Jurkat, Clone E6-1 (cell line): ENCODE results near the gene PNMA1.
"Not testable (repeated sequence)": the region's sequence is repeated elsewhere in the genome, so short reads cannot be mapped to it uniquely, and the experiment has no call there.

Source experiments
- DNase-seq: peaks from one replicate; pipeline ENCODE4 v3.0.0-alpha.2; 2011; ENCODE audit warnings: low read depth, low spot score
- H3K4me3 ChIP-seq: 2 replicates; pipeline ENCODE4 v1.5.1; 2011; ENCODE audit warnings: mild to moderate bottlenecking, low read length, control low read depth, moderate library complexity

PNMA1 gene

DNA sequence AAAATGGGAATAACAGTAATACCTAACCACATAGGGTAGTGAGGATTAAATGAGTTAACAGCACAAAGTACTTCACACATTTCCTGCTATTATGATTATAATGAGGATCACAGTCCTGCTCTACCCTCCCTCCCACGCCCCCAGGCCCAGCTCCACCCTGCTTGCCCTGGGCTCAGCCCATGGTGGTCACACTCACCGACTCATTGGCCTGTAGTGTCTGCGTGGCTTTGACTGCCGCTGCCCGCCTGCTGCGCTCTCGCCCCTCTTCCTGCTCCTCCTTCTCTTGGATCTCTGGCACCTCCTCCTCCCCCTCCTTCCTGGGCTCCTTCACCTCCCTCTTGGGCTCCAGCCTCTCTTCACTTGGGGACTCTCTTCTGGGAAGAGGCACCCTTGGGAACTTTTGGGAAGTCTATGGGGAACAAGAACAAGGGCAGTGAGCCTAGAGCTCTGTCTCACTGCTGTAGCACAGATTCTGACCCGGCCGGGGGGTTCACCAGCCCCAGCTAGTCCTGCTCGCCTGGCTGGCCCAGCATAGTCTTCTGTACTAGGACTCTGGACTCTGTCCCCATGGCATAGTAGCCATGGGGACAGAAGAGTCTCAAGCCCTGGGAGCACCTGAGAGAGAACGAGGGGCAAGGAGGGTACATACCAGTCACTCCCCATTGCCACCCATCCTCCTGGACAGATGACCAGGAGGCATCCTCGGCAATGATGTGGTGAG lies 7.1 kb upstream of the PNMA1 start:
- H3K4me3 ChIP-seq = no peak overlapping the region

DNA sequence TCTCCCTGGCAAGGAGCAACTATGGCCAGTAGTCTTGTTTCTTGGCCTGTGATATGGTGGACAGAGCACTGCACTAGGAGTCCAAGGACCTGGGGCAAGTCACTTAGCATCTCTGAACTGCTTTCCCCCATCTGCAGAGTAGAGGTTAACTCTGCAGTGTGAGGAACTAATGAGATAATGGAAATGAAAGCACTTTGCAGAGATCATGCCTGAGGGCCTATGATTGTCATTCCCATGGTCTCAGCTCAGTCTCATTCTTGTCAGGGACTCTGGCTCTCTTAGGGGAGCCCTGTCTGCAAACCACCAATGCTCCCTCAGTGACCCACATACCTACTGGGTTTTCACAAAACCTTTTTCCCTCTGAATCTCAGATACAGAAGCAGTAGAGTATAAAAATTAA lies 6.5 kb upstream of the PNMA1 start:
- H3K4me3 ChIP-seq = no peak overlapping the region
- no peak for DNase-seq

More for the DNA sequence above, 7.1 kb upstream of the PNMA1 start:
- no peak for DNase-seq

DNA sequence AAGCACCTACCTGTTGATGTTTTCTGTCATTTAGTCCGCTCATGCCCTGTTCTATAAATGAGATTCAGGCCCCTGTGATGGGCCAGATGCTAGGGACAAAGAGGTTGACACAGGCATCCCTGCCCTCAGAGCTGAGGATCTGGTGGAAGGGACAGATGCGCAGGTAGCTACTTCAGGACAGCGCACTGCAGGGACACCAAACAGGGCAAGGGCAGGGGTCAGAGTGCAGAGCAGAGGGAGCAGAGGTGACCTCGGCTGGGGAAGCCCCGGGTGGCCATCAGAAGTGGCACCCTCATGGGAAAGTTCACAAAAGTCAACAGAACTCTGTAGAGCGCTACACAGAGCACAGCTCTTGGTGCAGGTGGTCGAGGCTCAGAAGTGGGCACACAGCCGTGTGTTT lies 5.6 kb upstream of the PNMA1 start:
- no peak overlapping the region for H3K4me3 ChIP-seq
- no peak for DNase-seq

DNA sequence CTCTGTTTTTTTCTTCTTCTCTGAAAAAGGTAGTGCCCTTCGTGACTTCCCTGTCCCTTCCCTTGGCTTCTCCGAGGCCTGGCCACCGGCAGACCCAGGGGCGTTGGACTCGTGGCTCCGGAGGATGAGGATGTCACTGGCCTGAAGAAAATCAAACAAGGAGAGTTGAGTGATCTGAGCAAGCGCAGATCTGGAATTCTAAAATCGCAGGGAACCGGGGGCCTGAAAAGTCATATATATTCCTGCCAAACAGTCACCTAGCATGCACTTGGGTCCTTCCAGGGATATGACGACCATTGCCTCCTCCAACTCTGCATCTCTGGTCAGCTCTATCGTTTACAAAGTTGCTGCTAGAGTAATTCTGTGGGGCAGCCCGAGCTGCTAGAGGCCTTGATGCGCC lies 5.2 kb upstream of the PNMA1 start:
- DNase-seq = no peak
- no peak overlapping the region for H3K4me3 ChIP-seq

DNA sequence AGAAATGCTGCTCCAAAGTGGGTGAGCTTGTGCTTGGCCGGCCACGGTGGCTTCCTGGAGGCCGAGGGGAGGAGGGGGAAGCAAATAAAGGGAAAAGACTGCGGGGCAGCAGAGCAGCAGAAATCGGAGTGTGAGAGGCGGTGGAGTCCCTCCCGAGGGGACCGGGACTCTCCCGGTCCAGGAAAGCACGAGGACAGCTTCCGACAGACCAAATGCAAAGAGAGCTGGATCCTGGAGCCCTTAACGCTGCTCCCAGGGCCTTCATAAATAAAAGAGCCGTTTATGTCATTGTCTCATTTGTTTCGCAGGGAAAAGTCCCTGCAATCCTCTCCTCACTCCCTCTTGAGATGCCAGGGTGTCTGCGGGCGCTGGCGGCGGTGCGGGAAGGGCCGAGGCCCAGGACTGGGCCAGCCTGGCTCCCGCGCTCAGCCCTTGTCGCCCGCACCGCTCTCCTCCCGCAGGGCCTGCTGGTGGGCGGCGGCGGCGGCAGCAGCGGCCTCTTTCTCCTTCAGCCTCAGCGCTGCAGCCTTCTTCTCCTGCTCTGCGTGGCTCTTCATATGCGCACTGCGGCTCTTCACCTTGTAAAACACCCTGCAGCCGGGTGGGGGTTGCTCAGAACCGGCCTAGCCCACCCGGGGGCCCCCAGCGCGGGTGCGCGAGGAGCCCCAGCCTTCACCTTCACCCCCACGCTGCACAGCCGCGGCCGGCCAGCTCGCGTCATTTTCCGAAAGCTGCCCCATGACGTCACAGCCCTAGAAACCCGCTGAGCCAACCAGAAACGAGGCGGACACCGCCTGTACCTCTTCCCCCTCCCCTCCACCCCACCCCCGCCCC lies 4.5 kb upstream of the PNMA1 start:
- DNase-seq = no peak
- no peak overlapping the region for H3K4me3 ChIP-seq

DNA sequence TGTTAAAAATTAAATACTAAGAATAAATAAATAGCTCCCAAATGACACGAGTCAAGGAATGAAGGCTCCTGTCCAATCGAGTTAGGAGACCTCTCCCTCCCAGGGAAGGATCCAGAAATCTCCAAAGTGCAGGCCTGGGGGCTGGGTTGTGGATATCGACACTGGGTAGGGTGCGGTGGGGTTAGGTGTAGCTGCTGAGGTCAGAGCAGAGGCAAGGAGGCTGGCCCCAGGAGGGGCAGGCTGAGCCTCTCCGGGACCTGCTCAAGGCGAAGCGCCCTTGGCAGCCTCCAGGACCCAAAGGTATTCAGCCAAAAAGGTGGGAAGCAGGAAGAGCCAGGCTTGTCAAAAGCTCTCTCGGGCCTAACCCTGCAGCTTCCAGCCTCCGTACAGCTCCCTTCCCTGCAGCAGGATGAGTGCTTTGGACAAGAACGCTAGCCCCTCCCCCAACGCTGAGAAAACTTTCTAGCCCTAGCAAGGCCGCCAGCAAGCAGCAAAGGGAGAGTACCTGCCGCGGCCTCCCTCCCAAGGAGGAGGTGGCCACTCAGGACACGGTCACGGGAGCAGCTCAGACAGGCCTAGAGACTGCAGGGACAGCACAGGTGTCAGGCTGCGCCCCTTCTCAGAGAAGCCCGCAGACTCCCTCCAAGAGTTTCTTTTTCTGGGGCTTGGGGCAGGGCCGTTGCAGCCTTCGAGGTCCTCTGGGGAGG lies 3.7 kb upstream of the PNMA1 start:
- no peak overlapping the region for H3K4me3 ChIP-seq

DNA sequence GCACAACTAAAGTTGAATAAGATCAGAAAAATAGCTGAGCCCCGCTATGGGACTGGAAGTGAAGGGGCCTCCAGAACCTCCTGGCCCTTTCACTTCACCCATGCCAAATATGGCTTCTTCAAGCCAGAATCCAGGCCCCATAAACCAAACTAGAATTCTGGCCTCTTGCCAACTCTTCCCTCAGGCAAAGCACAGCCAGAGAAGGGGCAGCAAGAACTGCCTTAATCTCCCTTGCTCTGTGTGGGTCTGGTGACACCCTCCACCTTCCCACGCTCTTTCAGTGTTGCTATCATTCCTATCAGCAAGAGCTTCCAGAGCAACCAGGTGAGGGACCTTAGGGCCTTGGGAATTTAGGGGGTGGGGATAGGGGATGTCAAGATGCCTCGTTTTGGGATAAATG lies 3.1 kb upstream of the PNMA1 start:
- DNase-seq = no peak
- H3K4me3 ChIP-seq = no peak overlapping the region

More for the DNA sequence above, 3.7 kb upstream of the PNMA1 start:
- no peak for DNase-seq

DNA sequence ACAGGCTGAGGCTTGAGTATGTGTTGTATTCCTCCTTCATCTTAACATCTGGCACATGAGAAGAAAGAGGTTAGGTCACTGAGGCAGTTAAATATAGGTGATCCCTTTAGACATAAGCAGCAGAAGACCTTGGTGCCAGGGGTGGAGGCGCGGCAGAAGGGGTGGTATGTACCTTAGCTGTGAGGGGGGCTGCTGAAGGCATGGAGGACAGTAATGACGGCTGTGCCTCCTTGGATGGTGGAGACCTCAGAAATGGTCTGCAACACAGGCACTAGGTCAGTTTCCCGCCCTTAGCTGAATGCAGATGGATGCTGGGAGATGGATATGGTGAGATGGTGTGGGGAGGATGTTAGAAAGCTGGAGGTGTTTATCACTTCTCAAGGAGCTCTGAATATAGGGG lies 1.5 kb upstream of the PNMA1 start:
- no peak for DNase-seq
- no peak overlapping the region for H3K4me3 ChIP-seq

DNA sequence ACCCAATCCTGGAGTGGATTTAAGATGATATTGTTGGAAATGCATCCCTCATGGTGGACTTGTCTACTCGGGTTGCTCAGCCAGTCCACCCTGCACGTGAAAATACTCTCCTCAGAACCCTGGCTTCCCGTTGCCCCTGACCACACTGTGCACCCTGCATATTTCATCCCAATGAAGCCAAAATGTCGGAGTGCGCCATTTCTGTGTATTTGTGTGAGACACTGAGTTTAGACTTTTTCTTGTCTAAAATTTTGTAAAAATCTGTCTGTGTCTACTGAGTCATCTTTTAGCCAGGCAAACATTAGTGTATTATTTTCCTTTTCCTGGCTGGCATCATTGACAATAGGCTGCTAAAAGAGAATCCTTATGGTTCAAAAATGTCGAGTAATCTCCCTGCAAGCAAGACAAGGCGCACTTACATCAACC lies 485 bp upstream of the PNMA1 start:
- DNase-seq = no peak
- H3K4me3 ChIP-seq = peak overlapping the region; percentile 25

DNA sequence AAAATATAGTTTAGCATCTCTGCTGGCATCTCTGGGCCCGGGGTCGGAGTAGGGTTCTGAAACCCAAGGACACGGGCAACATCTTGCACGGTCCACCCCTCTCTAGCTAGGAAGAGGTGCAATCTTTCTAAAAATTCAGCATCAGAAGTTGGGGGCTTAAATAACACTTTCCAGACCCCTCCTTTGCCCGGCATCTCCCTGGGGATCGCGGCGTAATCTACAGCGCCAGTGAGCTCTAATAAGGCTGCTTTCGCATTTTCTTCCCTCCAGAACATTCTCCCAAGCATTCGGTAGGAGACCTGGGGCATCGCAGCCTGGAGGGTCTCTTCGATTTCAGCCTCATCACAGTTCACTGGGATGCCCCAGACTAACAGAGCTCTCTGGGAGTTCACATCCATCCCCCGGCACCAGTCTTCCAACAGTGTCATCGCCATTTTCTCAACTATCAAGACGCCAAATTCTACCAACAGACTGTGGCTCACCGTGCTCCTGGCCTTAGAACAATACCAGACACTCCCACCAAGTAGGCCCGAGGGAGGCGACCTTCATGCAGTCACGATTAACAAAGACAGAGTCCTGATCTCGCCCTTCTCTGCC lies 880 bp downstream of the PNMA1 start:
- peak; percentile 15 for DNase-seq
- peak overlapping the region; percentile 66 for H3K4me3 ChIP-seq

DNA sequence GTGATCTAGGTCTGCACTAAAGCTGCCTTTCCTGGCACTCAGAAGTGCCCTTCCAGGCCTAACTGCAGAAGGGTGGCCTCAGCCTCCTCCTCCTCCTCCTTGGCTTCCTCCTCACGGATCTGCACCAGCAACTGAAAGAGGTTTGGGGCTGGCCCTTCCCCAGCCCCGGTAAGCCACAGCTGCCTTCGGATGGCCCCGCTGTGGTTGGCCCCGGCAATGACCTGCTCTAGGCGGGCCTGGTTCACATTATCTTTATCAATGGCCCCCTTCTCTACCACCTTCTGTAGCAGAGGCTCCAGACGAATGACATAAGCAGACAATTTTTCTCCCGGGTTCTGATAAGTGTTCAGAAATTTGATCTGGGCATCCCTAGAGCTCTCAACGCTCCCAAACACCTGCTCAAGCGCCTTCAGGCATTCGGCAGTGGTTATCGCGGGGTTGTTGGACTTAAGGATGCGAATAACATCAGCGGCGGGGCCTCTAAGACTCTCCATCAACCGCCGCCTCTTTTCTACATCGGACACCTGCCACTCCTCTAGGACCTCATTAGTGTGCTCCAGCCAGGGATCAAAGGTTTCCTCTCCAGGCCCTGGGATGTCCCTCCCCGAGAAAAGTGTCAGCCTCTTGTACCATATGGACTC lies 1.5 kb downstream of the PNMA1 start:
- no peak for DNase-seq
- H3K4me3 ChIP-seq = no peak overlapping the region

DNA sequence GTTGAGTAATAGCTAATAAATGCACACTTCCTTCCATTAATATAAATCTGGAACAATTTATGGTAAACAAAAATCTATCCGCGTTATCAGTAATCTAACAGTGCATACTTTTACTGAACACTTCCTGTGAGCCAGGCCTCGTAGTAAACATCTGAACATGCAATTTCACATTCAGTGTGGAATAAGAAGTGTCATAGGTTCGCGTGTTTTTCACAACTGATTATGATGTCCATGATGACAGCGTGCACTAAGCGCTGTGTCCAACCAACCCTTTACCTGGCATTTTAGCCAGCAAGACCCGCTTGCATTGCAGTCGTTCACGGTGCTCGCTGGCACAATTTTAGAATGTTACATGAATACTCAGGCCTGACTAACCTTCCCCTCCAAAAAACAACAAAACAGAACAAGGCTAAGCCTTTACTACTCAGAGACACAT lies 2.1 kb downstream of the PNMA1 start:
- DNase-seq = no peak
- no peak overlapping the region for H3K4me3 ChIP-seq

DNA sequence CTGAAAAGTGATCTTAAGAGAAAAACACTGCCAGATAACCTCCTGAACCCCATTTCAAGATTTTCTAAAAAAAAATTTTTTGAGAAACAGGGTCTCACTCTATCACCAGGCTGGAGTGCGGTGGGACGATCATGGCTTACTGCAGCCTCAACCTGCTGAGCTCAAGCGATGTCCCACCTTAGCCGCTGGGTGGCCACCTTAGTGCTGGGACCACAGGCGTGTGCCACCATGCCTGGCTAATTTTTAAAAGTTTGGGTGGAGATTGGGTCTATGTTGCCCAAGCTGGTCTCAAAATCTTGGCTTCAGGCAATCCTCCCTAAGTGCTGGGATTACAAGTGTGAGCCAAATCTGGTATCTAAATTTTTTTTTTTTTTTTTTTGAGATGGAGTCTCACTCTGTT lies 3.4 kb downstream of the PNMA1 start:
- no peak overlapping the region for H3K4me3 ChIP-seq
- no peak for DNase-seq

DNA sequence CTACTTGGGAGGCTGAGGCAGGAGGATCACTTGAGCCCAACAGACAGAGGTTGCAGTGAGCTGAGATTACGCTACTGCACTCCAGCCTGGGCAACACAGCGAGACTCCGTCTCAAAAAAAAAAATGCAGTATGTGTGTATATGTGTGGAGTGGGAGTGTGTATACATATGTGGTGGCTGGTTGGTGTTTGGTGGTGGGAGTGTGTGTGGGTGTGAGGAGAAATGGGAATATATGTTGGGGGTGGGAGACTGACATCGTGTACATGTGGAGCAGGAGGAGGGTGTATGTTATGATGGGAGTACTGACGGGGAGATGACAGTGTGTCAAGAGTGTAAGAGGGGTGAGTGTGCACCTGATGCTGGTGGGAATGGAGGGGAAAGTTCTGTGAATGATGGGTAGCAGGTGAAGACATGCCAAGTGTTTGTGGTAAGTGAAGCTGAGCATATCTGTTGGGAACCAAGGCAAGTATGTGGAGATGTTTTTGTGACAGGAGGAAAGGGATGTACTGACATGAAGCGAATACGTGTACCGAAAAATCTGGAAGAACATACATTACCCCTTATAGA lies 4.2 kb downstream of the PNMA1 start:
- no peak for DNase-seq
- H3K4me3 ChIP-seq = no peak overlapping the region

DNA sequence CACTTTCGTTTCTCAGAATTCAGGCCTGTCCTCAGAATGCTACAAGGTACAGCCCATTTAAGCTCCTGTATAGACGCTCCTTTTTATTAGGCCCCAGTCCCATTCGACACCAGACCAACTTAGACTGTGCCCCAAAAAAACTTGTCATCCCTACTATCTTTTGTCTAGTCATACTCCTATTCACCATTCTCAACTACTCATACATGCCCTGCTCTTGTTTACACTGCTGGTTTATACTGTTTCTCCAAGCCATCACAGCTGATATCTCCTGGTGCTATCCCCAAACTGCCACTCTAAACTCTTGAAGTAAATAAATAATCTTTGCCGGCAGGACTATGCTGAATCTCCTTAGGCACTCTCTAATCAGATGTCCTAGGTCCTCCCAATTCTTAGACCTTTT lies 6.1 kb downstream of the PNMA1 start:
- not testable (repeated sequence) for DNase-seq, H3K4me3 ChIP-seq

DNA sequence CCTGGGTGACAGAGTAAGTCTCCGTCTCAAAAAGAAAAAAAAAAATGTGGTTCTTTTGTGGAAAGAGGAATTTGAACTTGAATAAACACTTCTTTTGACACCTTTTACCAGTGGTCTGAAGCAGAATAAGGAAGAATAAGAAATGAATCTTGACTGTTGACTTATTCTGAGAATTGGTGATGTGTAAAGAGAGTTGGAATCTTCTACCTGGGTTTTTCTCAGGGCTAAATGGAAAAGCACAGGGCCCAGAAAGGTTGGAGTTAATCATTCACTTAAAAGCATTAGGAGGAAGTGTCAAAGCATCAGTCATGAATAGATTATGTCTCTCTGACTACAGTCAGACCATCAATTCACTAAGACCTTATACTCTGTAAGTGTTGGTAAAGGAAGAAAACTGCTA lies 13.9 kb downstream of the PNMA1 start:
- H3K4me3 ChIP-seq = no peak overlapping the region
- DNase-seq = no peak

DNA sequence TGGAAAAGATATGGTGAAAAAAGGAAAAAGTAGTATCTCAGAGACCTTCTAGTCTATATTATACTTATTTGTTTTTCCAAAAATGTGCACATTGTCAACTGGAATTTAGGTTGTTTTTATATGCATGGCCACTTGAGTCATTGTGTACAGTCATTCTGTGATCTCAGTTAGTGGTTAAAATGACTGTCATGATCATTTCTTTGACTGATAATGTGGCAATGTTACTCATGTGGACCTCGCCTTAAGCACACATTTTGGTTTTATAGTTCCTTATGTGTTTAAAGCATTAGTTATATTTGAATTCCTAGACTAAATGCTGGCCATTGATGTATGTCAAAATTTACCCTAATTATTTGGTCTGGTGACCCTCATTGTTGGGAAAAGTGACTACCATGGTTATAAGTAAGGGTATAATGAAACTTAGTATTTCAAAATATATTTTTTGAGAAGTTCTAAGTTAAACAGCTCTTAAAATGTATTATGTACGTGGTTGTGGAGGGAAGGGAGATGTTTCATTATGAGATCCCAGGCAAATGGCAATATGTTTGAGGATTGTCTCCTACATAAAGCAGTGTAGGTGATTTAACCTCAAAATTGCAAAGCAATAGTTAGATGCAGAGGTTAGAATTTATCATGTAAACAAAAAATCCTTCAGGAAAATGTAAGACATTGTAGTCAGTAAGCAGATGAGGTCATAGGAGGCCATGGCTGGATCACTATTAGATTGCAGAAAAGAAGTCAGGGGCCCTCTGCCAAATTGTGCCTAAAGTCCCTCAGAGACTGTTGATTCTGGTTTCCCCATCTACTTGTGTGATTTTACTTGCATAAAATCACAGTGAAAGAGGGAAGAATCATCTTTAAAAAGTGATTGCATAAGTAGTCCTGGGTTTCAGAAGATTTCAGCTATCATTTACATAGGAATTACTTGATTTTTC lies 17.5 kb downstream of the PNMA1 start:
- H3K4me3 ChIP-seq = no peak overlapping the region
- no peak for DNase-seq

DNA sequence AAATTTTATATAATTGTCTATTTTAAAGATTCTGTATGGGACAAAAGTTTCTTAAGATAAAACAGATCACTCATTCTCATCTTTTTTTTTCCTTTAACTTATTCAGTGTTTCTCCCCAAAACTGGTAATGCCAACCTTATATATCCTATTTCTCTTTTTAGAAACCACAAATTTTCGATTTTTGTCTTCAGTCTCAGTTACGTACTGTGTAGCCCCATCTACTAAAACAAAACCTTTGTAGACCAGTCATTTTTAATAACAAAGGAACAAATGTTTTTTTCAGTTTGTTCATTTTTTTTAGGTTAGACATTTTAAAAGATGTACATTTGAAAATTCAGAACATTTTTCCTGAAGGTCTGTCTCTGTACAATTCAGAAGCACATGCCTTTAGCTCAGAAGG lies 18.2 kb downstream of the PNMA1 start:
- no peak overlapping the region for H3K4me3 ChIP-seq
- no peak for DNase-seq
